ENCODE results near the gene ZNF750.

ZNF750 gene

GRCh38 chr17:82872591-82873520 is 33.0 kb upstream of the ZNF750 start:
- DNase-seq: no peak

GRCh38 chr17:82871776-82872561 is 32.1 kb upstream of the ZNF750 start:
- no peak for DNase-seq

- DNase-seq: no peak
Observed at GRCh38 chr17:82871056-82871775, 31.4 kb upstream of the ZNF750 start.

GRCh38 chr17:82870541-82870940 is 30.7 kb upstream of the ZNF750 start:
- no peak for DNase-seq

- DNase-seq: no peak
Observed at GRCh38 chr17:82870091-82870491, 30.3 kb upstream of the ZNF750 start.

DNA sequence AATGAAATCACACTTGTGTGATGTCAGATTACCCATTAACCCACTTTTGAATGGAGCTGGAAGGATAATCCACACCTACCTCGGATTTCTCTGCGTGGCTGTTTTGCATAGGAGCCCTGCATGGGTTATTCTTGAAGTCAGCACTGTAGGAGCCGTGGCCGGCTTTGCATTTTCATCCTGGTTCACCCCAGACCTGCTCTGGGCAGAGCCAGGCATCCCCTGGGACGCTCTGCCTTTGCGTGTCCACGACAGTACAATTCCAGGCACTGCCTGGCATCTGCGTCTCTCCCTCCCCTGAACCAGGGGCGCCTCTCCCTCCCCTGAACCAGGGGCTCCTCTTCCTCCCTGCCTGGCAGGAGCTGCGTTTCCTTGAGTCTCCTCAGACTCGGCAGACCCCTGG is 29.7 kb upstream of the ZNF750 start:
- no peak for DNase-seq

DNA sequence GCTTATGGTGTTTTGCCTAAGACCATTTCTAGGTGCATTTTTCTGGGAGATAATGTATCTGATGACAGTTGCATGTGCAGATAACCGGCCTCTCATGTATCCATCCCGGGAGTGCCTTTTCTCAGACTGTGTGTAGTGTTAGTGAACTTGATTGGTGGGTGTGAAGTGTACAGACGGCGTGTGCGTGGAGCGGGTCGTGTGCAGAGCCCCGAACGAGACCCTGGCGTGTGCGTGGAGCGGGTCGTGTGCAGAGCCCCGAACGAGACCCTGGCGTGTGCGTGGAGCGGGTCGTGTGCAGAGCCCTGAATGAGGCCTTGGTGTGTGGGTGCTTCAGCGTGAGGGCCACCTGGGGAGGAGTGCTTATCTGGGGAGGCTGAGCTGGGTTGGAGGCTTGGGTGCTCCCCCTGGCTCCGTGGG is 28.9 kb upstream of the ZNF750 start:
- DNase-seq: no peak

DNA sequence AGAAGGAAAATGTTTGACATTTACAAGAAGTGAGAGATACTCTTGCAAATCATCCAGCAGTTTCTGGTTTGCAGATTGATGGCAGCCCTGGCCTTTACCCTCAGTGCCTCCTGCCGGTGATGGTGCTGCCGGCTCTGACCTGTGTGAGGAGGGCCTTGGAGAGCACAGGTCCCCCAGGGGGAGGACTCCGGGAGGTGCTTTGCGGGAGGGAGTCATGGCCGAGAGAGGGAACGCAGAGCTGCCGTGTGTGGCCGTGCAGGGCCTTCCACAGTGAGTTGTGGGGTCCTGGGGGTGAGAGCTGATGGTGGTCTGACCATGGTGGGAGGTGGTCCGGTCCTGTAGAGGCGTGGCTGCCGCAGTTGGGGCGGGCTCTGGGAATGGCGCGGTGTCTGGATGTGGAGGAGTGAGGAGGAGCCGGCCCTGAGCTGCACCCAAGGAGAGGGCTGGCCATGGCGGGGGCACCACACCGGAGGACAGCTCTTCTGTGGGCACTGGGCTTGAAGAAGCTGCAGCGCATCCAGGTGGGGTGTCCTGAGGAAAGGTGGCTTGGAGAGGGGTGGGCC is 28.0 kb upstream of the ZNF750 start:
- DNase-seq: no peak

- no peak for DNase-seq
Observed at GRCh38 chr17:82866590-82867191, 26.9 kb upstream of the ZNF750 start.

DNA sequence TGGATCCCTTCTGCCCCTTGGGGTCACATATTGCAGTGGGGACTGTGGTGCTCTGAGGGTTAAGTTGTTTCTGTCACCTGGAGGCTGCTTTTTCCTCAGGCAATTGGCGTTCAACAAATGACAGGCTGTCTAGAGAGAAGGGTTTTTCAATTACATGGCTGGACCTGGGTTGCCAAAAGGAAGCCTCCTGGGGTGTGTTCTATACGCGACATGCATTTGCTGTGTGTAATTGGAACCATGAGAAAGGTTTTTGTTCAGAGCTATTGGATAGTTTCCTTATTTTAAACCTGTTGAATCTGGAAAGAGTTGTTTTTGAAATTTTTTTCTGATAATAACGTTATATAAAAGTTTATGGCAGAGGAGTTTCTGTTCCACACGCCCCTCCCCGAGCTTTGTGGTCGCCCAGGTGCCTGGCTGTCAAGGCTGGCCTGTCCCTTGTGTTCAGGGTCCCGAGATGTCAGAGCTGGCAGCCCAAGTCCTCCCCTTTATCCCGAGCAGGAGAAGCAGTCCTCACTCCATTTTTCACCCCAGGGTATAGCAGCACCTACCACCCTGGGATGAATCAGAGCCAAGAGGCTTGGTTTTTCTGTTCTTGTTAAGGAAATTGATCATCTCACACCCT is 26.1 kb upstream of the ZNF750 start:
- no peak for DNase-seq

DNA sequence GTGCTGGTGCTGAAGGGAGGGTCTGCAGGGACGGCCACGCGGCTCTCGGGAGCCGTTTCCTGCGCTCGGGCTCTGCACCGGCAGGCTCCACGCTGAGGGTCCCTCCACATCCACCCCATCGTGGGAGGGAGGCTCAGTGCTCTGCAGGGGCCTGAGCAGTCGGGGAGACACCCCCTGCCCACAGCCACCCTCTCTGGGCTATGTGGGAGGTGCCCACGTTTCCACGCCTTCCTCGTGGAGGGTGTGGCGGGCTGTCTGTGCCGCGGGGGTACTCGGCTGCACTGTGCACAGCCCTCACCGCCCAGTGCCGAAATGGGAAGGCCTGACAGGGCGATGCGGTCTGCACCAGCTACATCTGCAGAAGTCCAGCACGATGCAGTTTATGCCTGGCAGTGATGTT is 25.5 kb upstream of the ZNF750 start:
- DNase-seq: no peak

DNA sequence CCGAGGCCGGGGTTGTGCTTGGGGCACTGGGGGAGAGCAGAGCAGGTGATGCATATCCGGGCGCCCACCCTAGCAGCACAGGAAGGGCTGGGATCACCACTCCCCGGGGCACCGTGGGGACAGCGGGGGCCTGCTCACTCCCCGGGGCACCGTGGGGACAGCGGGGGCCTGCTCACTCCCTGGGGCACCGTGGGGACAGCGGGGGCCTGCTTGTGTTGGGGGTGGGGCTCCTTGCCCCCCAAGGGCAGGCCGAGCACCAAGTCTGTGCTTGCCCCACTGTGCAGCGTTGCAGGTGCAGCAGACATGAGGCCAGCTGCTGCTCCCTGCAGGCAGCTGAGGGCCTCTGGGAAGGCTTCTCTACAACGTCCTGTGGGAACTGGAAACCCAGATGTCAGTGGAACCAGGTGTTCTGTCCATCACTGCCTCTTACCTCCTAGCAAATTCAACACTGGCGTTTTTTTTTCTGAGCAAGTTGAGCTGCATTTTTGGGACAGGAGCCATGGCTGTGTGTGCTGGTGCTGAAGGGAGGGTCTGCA is 25.0 kb upstream of the ZNF750 start:
- peak in 1 of 2 experiments; percentile 15 for DNase-seq

DNA sequence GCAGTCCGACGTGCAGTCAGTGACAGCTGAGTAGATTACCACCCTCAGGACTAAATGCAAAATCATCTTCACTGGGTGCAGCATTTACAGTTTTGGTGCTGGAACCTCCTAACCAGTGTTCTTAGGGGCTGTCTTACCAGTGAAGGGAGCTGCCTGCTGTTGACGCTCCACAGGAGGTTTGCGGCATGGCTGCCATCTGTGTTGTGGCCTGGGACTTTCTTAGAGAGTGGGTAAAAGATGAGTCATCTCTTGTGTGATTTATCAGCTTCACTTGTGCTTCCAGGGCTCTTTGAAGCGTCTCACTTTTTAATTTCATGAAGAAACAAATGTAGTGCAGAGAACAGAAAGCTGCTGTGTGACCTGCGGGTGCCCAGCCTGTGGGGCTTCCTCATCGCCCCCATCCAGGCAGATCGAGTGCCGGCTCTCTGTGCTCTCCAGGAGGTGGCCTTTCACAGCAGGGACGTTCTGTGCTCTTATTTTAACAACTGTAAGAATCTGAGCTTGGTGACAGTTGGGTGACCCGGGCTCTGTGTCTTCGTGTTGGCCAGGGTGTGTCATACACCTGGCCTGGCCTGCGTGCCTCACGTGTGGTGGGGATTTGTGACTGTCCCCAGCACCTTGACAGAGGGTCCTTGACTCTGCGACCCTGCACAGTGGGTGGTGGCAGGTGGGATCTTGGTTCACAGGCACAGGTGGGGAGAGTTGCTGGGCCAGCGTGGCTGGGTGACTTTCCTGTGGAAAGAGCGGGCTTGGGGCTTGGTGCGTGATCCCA is 24.3 kb upstream of the ZNF750 start:
- DNase-seq: peak in 1 of 2 experiments; percentile 29

- no peak for DNase-seq
Observed at GRCh38 chr17:82863383-82863940, 23.6 kb upstream of the ZNF750 start.

DNA sequence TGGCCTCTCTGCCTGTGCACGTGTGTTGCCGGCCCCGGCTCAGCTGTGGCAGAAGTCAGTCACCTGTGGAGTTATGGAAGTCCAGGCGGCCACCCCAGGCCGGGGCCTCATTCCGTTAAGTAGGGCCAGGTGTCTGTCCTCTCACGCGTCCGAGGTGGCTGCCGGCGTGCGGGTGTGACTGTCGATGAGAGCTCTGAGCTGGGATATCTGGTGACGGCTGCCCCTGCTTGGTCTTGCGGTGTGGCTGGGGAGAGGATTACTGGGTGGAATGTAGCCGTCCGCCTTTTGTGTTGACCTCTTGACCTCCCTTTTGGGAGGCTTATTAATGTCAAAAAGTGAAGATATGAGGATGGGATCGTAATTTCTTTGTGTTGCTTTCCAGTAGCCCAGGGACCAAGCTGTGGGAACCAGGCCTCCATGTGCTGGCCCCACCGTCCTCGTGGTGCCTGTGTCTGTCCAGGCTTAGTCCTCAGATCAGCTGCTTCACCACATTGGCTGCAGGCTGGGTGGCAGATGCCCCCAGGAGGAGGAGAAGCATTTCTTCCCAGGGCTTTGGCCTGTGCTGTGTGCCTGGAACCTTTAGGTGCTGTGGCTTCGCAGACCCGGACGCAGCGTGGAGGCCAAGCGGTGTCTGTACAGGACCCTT is 23.0 kb upstream of the ZNF750 start:
- DNase-seq: no peak

DNA sequence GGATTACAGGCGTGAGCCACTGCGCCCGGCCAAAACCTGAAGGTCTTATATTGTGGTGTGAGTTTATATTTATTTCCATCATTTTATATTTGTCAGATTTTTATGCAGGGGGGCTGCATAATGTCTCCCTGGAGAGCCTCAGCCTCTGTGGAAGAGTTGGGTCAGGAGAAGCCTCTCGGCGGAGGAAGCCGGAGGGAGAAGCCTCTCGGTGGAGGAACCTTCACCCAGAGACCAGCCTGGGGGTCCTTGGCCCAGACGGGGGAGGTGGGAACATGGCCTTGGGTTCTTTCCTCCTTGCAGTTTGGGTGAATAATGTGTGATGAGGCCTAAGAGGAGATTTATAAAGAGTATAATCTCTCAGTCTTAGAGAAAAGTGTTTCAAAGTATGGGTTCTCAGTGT is 22.4 kb upstream of the ZNF750 start:
- no peak for DNase-seq

GRCh38 chr17:82861393-82861775 is 21.6 kb upstream of the ZNF750 start:
- DNase-seq: no peak

DNA sequence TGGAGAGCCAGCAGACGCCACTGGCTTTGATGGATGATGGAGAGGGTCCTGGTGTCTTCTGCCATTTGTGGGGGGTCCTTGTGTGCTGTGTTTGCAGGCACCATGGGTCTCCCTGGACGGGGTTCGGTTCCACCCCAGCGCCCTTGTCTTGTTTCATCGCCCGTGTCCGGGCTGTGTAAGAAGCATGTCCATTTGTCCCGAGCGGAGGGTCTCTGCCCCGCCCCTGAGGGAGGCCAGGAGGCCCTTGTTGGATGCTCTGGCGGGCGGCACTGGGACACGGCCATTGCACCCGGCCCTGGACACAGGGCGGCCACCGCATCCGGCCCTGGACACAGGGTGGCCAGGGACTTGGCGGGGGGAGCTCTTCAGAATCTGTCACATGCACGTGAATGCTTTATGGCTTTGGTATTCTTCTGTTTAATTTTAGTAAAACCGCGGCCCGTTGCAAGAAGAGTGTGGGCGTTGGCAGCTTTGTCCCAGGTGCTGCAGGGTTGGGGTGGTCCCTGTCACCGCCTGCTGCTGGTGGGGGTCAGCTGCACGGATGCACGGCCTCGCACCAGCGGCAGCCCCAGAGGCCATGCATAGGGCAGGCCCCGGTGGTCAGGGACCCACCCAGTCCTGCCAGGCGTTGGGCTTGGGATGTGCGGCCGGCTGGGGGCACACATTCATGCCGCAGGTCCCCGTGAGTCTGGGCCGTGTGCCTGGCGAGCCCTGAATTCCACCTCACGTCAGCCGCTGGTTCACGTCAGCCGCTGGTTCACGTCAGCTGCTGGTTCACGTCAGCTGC is 21.0 kb upstream of the ZNF750 start:
- no peak for DNase-seq
